ENCODE measurements around the gene CCDC34. TPM values are rescaled to one million over a fixed set of nuclear protein-coding genes. Genes with fewer than 3 reads are reported as not detected.
A peak's percentile ranks its signal among the peaks of the same experiment; 100 is the strongest.

The CCDC34 gene
- total and polyA plus RNA-seq, 2 experiments from 2014 or later, result 10.1 to 56.0 TPM

DNA sequence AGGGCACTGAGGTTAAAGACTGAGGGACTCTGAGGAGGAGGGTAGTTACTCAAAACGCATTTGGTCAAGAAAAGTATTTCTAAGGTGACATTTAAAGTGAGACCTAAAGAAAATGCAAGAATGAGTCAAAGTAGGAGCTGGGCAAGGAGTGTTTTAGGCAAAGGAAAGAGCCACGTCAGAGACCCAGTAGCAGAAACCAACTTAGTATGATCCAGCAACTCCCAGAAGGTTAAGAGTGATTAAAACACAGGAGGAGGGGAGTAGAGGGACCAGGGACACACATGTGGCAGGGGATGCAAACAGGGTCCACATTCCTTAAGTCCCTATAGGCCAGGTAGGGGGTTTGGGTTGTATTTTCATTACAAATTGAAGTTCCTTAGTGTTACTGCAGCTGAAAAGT lies 24.3 kb upstream of the CCDC34 start (continued):
- TF ChIP-seq, protein P1, sequence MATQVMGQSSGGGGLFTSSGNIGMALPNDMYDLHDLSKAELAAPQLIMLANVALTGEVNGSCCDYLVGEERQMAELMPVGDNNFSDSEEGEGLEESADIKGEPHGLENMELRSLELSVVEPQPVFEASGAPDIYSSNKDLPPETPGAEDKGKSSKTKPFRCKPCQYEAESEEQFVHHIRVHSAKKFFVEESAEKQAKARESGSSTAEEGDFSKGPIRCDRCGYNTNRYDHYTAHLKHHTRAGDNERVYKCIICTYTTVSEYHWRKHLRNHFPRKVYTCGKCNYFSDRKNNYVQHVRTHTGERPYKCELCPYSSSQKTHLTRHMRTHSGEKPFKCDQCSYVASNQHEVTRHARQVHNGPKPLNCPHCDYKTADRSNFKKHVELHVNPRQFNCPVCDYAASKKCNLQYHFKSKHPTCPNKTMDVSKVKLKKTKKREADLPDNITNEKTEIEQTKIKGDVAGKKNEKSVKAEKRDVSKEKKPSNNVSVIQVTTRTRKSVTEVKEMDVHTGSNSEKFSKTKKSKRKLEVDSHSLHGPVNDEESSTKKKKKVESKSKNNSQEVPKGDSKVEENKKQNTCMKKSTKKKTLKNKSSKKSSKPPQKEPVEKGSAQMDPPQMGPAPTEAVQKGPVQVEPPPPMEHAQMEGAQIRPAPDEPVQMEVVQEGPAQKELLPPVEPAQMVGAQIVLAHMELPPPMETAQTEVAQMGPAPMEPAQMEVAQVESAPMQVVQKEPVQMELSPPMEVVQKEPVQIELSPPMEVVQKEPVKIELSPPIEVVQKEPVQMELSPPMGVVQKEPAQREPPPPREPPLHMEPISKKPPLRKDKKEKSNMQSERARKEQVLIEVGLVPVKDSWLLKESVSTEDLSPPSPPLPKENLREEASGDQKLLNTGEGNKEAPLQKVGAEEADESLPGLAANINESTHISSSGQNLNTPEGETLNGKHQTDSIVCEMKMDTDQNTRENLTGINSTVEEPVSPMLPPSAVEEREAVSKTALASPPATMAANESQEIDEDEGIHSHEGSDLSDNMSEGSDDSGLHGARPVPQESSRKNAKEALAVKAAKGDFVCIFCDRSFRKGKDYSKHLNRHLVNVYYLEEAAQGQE (IDR thresholded peaks at IDR 0.05; ENCODE audit: unreplicated experiment), result no peak
- no peak for TF ChIP-seq ZNF331 (CRISPR knock-in tag; IDR thresholded peaks at IDR 0.05; ENCODE audit: low read depth)
- no peak for TF ChIP-seq EZH2phosphoT487 (IDR thresholded peaks at IDR 0.05; ENCODE audit: unreplicated experiment)

DNA sequence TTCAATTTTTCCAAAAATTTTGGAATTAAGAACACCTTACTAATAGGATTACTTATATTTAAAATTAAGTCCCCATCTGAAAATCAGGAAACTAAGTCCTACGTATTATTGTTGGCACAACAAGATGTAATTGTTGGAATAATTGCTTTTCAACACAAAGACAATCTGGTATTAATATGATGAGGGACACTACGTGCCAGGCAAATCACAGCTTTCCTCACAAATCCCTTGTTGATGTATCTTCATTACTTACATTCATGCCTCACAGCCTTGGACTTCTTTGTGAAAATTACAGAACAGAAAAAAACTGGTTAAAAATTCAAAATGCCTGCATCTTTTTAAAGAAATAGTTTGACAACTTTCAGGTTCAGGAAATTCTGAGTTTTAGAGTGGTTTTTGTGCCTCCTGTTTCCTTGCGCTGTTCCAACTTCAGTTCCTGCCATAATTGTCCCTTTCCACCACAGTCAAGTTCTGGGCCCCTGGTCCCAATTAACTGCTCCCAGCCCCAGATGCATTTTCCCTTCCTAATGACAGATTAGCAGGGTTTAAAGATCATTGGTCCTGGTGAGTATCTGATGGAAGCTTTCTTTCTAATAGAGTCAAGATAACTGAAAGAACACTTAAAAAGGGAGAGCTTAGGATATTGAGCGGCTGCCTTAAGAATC lies 23.3 kb upstream of the CCDC34 start:
- no peaks in the 10 kb centered on the region for H3K27me3 Mint-ChIP-seq (ENCODE audit: insufficient read depth, low read depth, poor library complexity)
- Histone ChIP-seq H3F3A (replicated peaks; ENCODE audit: low read depth) (no peaks in the 10 kb centered on the region), H3K27me3 (ENCODE audit: insufficient read depth) (no peaks in the 10 kb centered on the region), H3K4me2 (no peak overlapping the region), H3K4me3 (no peak overlapping the region), H3K36me3 (ENCODE audit: insufficient read depth) (peaks cover 15% of the 10 kb centered on the region), H3K4me1 (ENCODE audit: insufficient read depth) (peaks cover 48% of the 10 kb centered on the region), H3K9me2 (ENCODE audit: insufficient read depth) (no peaks in the 10 kb centered on the region), H2AFZ (no peak overlapping the region), H4K20me1 (replicated peaks; ENCODE audit: insufficient read depth) (no peaks in the 10 kb centered on the region), H3K27ac (ENCODE audit: low read depth) (no peak overlapping the region), H3K79me2 (replicated peaks; ENCODE audit: insufficient read depth) (peaks cover 28% of the 10 kb centered on the region)
- H3K4me3 Mint-ChIP-seq, result no peak overlapping the region
- peak overlapping the region; percentile 76 for H3K27ac Mint-ChIP-seq
- peaks cover 22% of the 10 kb centered on the region; the same call in 2 of the 3 replicates for H3K36me3 Mint-ChIP-seq (ENCODE audit: low read depth)
- no peaks in the 10 kb centered on the region for H3K9me3 Mint-ChIP-seq
- no peak for DNase-seq (ENCODE audit: low spot score)
- peaks cover 44% of the 10 kb centered on the region for H3K4me1 Mint-ChIP-seq
- no peak for ATAC-seq
- TF ChIP-seq, protein P2, sequence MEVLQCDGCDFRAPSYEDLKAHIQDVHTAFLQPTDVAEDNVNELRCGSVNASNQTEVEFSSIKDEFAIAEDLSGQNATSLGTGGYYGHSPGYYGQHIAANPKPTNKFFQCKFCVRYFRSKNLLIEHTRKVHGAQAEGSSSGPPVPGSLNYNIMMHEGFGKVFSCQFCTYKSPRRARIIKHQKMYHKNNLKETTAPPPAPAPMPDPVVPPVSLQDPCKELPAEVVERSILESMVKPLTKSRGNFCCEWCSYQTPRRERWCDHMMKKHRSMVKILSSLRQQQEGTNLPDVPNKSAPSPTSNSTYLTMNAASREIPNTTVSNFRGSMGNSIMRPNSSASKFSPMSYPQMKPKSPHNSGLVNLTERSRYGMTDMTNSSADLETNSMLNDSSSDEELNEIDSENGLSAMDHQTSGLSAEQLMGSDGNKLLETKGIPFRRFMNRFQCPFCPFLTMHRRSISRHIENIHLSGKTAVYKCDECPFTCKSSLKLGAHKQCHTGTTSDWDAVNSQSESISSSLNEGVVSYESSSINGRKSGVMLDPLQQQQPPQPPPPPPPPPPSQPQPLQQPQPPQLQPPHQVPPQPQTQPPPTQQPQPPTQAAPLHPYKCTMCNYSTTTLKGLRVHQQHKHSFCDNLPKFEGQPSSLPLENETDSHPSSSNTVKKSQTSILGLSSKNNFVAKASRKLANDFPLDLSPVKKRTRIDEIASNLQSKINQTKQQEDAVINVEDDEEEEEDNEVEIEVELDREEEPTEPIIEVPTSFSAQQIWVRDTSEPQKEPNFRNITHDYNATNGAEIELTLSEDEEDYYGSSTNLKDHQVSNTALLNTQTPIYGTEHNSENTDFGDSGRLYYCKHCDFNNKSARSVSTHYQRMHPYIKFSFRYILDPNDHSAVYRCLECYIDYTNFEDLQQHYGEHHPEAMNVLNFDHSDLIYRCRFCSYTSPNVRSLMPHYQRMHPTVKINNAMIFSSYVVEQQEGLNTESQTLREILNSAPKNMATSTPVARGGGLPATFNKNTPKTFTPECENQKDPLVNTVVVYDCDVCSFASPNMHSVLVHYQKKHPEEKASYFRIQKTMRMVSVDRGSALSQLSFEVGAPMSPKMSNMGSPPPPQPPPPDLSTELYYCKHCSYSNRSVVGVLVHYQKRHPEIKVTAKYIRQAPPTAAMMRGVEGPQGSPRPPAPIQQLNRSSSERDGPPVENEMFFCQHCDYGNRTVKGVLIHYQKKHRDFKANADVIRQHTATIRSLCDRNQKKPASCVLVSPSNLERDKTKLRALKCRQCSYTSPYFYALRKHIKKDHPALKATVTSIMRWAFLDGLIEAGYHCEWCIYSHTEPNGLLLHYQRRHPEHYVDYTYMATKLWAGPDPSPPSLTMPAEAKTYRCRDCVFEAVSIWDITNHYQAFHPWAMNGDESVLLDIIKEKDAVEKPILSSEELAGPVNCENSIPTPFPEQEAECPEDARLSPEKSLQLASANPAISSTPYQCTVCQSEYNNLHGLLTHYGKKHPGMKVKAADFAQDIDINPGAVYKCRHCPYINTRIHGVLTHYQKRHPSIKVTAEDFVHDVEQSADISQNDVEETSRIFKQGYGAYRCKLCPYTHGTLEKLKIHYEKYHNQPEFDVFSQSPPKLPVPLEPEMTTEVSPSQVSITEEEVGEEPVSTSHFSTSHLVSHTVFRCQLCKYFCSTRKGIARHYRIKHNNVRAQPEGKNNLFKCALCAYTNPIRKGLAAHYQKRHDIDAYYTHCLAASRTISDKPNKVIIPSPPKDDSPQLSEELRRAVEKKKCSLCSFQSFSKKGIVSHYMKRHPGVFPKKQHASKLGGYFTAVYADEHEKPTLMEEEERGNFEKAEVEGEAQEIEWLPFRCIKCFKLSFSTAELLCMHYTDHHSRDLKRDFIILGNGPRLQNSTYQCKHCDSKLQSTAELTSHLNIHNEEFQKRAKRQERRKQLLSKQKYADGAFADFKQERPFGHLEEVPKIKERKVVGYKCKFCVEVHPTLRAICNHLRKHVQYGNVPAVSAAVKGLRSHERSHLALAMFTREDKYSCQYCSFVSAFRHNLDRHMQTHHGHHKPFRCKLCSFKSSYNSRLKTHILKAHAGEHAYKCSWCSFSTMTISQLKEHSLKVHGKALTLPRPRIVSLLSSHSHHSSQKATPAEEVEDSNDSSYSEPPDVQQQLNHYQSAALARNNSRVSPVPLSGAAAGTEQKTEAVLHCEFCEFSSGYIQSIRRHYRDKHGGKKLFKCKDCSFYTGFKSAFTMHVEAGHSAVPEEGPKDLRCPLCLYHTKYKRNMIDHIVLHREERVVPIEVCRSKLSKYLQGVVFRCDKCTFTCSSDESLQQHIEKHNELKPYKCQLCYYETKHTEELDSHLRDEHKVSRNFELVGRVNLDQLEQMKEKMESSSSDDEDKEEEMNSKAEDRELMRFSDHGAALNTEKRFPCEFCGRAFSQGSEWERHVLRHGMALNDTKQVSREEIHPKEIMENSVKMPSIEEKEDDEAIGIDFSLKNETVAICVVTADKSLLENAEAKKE (CRISPR knock-in tag; IDR thresholded peaks at IDR 0.05), result no peak
- TF ChIP-seq ZNF331 (CRISPR knock-in tag; IDR thresholded peaks at IDR 0.05; ENCODE audit: low read depth) (no peak), STAT1 (IDR thresholded peaks at IDR 0.05; ENCODE audit: unreplicated experiment) (no peak), CREB1 (CRISPR knock-in tag; IDR thresholded peaks at IDR 0.05; ENCODE audit: low read depth) (no peak), POLR2AphosphoS5 (IDR thresholded peaks at IDR 0.05; ENCODE audit: low read depth) (no peak)
- TF ChIP-seq, protein P3, sequence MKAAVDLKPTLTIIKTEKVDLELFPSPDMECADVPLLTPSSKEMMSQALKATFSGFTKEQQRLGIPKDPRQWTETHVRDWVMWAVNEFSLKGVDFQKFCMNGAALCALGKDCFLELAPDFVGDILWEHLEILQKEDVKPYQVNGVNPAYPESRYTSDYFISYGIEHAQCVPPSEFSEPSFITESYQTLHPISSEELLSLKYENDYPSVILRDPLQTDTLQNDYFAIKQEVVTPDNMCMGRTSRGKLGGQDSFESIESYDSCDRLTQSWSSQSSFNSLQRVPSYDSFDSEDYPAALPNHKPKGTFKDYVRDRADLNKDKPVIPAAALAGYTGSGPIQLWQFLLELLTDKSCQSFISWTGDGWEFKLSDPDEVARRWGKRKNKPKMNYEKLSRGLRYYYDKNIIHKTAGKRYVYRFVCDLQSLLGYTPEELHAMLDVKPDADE (IDR thresholded peaks at IDR 0.05), result no peak
- TF ChIP-seq, protein P1 (IDR thresholded peaks at IDR 0.05; ENCODE audit: unreplicated experiment), result no peak

All from GM23338 (cell line).